ENCODE results near the gene ARSG.
"Not testable (repeated sequence)": the region's sequence is repeated elsewhere in the genome, so short reads cannot be mapped to it uniquely, and the experiment has no call there.

ARSG gene

GRCh38 chr17:68304706-68305105 is 13.4 kb downstream of the ARSG start:
- DNase-seq (ENCODE audit: low read depth in 2 of 3, low spot score in 1 of 3), result no peak

- DNase-seq (ENCODE audit: low read depth in 2 of 3, low spot score in 1 of 3), result no peak
Observed at GRCh38 chr17:68305142-68305541, 13.8 kb downstream of the ARSG start.

GRCh38 chr17:68306819-68307218 is 15.5 kb downstream of the ARSG start:
- DNase-seq (ENCODE audit: low read depth in 2 of 3, low spot score in 1 of 3), result no peak

- no peak for DNase-seq (ENCODE audit: low read depth in 2 of 3, low spot score in 1 of 3)
Observed at GRCh38 chr17:68307443-68307842, 16.1 kb downstream of the ARSG start.

- DNase-seq (ENCODE audit: low read depth in 2 of 3, low spot score in 1 of 3), result not testable (repeated sequence)
Observed at GRCh38 chr17:68308486-68308885, 17.2 kb downstream of the ARSG start.

- DNase-seq (ENCODE audit: low read depth in 2 of 3, low spot score in 1 of 3), result not testable (repeated sequence)
Observed at GRCh38 chr17:68309066-68309670, 17.9 kb downstream of the ARSG start.

GRCh38 chr17:68310152-68310551 is 18.9 kb downstream of the ARSG start:
- no peak for DNase-seq (ENCODE audit: low read depth in 2 of 3, low spot score in 1 of 3)

GRCh38 chr17:68314916-68315535 is 23.7 kb downstream of the ARSG start:
- DNase-seq (ENCODE audit: low read depth in 2 of 3, low spot score in 1 of 3), result no peak

GRCh38 chr17:68315930-68316329 is 24.6 kb downstream of the ARSG start:
- no peak for DNase-seq (ENCODE audit: low read depth in 2 of 3, low spot score in 1 of 3)

- no peak for DNase-seq (ENCODE audit: low read depth in 2 of 3, low spot score in 1 of 3)
Observed at GRCh38 chr17:68317458-68317857, 26.2 kb downstream of the ARSG start.

- no peak for DNase-seq (ENCODE audit: low read depth in 2 of 3, low spot score in 1 of 3)
Observed at GRCh38 chr17:68318103-68318991, 27.1 kb downstream of the ARSG start.

GRCh38 chr17:68319410-68320162 is 28.3 kb downstream of the ARSG start:
- no peak for DNase-seq (ENCODE audit: low read depth in 2 of 3, low spot score in 1 of 3)

GRCh38 chr17:68320311-68320865 is 29.1 kb downstream of the ARSG start:
- DNase-seq (ENCODE audit: low read depth in 2 of 3, low spot score in 1 of 3), result no peak

GRCh38 chr17:68320943-68321555 is 29.8 kb downstream of the ARSG start:
- DNase-seq (ENCODE audit: low read depth in 2 of 3, low spot score in 1 of 3), result no peak

- DNase-seq (ENCODE audit: low read depth in 2 of 3, low spot score in 1 of 3), result no peak
Observed at GRCh38 chr17:68321556-68321954, 30.3 kb downstream of the ARSG start.

GRCh38 chr17:68322630-68323029 is 31.3 kb downstream of the ARSG start:
- no peak for DNase-seq (ENCODE audit: low read depth in 2 of 3, low spot score in 1 of 3)

- no peak for DNase-seq (ENCODE audit: low read depth in 2 of 3, low spot score in 1 of 3)
Observed at GRCh38 chr17:68324114-68324513, 32.8 kb downstream of the ARSG start.

- no peak for DNase-seq (ENCODE audit: low read depth in 2 of 3, low spot score in 1 of 3)
Observed at GRCh38 chr17:68324654-68325336, 33.5 kb downstream of the ARSG start.

GRCh38 chr17:68325961-68326360 is 34.7 kb downstream of the ARSG start:
- no peak for DNase-seq (ENCODE audit: low read depth in 2 of 3, low spot score in 1 of 3)

- DNase-seq (ENCODE audit: low read depth in 2 of 3, low spot score in 1 of 3), result no peak
Observed at GRCh38 chr17:68326681-68327080, 35.4 kb downstream of the ARSG start.
